Medulla oblongata (tissue), 1 donor: ENCODE results near the gene LCN12.

Source experiments
- DNase-seq: peaks from one replicate; pipeline ENCODE4 v3.0.0-alpha.2; 2015; ENCODE audit errors: extremely low spot score

LCN12 gene, protein sequence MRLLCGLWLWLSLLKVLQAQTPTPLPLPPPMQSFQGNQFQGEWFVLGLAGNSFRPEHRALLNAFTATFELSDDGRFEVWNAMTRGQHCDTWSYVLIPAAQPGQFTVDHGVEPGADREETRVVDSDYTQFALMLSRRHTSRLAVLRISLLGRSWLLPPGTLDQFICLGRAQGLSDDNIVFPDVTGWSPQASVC

DNA sequence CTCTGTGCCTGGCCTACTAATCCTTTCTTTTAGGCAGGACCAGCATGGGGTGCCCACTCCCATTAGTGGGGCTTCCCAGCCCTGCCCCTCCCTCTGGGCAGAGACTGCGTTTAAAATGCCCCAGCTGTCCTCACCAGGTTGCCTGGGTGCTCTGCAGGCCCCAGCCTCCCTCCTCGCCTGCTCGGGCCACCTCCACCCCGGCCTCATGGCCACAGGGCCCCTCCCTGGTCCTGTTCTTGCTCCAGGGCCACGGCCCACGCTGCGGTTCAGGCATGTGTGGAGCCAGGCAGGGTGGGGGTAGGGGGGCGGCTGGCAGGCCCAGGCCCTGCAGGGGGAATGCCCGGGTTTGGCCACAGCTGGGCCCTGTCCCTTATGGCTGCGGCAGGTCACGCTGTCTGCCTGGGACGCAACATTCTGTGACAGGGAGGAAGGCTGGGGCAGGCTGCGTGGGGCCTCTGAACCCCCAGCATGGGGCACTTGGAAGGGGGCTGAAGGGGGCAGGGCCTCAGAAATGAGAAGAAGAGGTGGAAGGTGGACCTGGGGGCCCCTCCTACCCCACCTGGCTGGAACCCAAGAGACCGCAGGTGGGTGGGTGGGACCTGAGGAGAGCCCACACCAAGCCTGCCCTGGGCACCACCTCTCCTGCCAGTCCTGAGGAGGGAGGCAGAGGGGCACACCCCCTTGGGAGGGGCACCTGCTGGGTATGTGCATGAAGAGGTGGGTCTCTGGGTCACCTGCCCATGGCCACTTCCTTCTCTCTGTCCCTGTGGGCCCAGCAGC is at the start of gene LCN12:
TSS of gene LCN12 (plus strand) at position 733 of the 780 bp plus-strand sequence. CDS start 55 bp downstream, outside the sequence.
- DNase-seq = no peak

DNA sequence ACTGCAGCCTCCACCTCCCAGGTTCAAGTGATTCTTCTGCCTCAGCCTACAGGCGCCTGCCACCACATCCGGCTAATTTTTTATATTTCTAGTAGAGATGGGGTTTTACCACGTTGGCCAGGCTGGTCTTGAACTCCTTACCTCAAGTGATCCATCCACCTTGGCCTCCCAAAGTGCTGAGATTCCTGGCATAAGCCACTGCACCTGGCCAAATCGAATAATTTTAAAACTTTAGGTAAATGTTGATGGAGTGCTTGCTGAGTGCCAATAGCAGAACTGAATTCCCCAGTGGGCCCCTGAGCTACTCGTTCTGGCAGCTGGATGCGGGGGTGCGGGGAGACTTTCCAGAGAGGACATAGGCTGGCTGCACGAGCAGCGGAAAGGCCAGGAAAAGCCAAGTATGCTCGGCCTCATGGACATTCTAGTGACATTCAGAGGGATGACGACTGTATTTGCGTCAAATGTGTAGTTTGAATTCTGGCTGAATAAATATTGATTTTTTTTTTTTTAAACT is 49.0 kb upstream of the LCN12 start:
- no peak for DNase-seq

DNA sequence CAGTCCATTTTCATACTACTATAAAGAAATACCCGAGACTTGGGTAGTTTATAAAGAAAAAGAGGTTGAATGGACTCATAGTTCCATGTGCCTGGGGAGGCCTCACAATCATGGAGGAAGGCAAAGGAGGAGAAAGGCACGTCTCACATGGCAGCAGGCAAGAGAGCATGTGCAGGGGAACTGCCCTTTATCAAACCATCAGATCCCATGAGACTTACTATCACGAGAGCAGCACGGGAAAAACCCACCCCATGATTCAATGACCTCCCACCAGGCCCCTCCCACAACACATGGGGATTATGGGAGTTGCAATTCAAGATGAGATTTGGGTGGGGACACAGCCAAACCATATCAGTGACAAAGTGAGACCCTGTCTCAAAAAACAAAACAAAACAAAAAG is 45.8 kb upstream of the LCN12 start:
- no peak for DNase-seq

DNA sequence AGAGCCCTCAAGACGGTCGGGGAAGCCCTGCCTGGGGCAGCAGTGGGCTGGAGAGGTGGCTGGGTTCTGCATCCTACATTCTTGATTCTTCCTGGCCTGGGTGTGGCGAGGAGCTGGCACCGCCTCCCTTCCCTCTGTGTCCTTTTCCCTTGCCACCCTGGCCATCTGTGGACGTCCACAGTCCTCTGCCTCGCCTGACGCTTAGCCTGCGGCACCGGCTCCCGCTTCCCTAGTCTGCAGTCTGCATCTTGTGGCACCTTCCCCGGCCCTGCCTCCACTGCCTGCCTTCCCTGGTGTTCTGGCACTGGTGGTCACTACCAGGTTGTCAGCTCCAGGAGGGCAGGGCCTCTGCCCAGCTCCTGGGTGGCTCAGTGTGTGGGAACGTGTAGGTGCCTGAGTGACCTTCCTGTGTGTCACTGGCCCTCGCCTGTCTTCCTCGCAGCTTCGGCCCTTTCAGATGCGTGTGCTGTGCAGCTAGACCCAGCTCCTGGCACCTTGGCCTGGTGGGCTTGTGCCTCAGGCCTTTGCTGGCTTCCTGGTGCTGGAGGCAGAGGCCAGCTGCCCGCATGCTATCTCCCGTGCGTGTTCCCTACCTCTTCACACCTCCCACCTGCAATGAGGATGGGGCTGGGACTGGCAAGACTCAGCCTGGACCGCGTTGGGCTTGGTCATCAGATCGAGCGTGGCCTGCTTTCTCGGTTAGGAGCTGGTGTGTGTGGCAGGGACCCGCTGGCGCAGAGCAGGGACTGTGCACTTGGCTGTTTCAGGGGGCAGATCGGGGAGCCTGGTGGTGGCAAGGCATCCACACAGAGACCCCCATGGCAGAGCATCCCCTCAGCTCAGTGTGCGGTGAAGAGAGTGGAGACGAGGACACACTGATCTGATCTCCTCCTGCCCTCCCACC is 44.8 kb upstream of the LCN12 start:
- DNase-seq = no peak

DNA sequence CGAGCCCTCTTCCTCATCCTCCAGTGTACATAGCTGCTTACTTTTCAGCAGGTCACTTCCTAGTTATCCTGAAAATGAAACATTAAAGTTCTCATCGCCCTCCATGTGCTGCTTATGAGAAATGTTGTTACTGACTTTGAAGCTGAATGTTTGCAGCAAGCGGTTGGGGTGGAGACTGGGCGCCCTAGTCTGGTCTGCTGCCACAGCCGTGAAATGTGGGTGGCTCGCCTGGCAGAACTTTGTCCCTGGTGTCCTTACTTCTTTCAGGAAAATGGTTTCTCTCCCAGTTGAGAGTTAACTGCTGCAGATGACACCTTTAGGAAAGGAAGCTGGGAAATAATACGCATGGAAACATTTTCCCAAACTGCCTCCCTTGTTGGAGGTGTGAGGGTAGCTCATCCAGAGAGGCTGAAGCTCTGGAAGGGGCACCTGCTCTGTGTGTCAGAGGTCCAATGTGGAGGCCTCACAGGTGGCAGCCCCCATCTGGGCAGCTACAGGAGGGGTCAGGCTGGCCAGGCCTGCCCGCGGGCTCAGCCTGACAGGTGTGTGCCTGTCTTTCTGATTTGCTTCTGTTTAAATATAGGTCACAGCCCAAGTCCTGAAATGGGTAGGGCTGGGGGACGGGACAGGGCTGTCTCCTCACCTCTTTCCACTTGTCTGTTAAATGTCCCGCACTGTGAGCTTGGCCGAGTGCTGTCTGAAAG is 41.7 kb upstream of the LCN12 start:
- DNase-seq = no peak

DNA sequence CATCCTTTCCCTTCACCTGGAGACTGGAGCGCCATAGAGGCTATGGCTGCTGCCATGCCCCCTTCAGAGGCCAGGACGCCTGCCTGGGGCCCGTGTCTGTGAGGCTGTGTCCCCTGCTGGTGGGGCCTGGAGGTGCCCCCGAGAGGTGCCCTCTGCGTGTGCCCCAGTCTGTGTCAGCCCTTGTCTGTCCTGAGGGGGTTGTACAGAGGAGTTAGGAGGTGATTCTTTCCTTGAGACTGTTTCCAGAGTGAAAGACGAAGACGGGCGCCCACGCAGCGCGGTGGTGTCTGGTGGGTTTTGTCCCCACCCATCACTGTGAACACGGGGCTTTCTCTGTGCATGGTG is 41.2 kb upstream of the LCN12 start:
- DNase-seq = no peak

DNA sequence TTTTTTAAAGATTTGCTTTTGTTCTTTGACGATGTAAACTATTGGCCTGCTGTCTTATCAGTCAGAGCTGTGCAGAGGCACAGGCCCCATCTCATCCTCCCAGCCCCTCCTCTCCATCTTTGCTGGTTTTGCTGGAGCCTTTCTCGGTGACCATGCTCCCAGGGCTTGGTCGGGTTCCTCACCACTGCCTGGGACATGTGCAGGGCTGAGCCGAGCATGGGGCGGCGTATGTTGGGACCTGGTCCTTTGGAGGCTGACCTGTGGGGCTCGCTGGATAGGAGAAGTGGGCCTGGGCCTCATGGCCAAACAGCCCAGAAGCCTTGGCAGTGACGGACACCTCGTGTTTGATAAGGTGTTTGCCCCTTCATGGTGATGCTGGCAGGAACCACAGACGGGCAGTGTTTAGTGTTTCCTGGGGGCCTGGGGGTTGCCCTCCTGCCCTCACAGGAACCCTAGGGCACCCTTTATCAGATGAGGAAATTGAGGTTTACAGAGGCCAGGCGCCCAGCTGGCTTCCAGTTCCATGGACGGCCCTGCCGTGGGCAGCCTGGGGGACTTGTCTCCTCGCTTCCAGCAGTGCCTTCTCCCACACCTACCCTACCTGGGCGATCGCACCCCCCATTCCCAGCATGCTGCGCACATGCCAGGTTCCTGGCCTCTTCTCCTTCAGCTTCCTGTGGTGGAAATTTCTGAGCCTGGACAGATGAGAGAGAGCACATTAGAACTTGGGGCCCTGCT is 38.2 kb upstream of the LCN12 start:
- no peak for DNase-seq

DNA sequence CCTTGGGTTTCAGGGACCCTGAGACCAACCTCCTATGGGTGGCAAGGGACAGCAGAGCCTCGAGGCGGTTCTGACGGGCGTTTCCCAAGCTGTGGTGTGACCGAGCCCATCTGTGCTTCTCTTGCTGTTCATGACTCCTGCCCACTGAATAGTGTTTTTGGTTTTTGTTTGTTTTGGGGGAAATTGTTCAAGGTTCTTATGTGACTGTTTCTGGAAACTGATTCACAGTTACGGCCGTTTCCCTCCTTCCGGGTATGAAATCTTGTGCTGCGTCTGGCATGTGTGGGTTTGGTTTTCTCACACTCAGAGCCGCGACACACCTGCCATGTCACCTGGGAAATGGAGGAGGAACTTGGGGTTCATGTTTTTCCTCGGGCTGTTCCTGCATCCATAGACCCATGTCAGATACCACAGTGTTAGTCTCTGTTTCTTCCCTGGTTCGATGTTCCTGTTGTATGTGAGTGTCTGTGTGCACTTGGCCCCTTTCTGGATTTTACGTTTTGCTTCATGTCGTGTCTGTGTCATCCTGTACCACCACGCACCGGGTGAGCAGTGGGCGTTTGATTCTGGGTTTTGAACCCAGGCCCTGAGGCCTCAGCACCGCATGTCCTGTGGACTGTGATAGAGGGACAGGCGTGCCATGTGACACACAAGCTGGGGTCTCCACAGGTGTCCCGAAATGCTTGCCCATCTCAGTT is 36.3 kb upstream of the LCN12 start:
- DNase-seq = no peak

DNA sequence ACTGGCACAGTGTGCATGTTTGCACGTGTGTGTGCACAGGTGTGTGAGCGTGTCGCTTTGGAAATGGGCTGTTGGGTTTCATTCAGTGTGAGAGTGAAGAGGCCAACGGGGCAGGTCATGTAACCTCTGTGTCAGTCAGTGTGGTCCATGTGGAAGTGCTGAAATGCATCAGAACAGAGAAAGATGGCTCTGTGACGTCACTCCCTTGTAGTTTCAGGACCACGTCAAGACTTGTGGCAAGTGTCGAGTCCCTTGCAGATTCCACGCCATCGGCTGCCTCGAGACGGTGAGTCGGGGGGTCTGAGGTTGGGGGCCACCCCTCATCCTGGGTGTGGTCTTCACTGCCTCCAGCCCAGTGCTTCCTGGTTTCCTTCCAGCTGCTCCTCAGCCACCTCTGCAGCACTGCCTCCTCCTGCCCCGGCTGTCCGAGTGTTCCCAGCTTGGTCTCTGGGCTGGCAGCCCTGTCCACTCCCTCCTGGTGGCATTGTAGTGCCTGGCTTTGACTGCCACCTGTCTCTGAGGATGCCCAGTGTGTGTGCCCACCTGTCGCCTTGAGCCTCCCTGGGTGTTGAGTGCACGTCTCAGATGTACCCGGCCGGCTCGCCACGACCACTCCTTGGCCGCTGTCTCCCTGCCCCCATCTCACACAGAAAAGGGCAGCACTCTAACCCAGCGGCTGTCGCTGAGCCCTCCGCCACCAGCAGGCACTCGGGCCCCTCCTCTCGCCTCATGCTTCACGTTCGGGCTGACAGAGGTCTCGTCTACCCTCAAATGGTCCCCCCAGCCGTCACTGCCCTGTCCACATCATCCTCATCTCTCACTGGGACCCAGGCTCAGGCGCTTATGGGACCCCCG is 35.5 kb upstream of the LCN12 start:
- DNase-seq = no peak

DNA sequence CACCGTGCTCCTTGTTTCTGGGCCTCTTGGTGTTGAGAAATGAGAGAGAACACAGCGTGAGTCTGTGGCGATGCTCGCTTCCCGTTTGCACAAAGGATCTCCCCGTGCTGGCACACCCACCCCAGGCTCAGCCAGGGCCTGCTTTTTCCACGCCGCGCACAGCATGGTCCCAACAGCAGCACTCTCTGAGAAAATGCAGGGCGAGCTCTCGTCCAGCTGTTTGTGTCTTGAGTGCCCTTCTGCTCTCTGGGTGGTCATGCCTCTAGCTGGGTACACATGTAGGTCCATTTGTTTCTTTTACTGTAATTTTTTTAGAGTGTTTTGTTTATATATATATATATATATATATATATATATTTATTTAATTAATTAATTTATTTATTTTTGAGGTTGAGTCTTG is 34.2 kb upstream of the LCN12 start:
- DNase-seq = no peak

DNA sequence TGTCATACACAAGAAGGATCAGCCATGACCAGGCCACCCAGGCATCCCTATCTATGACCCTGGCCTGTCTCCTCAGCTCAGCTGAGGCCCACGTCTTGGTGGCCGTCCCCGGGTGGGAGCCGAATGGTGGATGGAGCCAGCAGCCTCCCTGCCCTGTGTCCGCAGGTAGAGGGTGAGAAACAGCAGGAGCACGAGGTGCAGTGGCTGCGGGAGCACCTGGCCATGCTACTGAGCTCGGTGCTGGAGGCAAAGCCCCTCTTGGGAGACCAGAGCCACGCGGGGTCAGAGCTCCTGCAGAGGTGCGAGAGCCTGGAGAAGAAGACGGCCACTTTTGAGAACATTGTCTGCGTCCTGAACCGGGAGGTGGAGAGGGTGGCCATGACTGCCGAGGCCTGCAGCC is 32.0 kb upstream of the LCN12 start:
- DNase-seq = no peak

DNA sequence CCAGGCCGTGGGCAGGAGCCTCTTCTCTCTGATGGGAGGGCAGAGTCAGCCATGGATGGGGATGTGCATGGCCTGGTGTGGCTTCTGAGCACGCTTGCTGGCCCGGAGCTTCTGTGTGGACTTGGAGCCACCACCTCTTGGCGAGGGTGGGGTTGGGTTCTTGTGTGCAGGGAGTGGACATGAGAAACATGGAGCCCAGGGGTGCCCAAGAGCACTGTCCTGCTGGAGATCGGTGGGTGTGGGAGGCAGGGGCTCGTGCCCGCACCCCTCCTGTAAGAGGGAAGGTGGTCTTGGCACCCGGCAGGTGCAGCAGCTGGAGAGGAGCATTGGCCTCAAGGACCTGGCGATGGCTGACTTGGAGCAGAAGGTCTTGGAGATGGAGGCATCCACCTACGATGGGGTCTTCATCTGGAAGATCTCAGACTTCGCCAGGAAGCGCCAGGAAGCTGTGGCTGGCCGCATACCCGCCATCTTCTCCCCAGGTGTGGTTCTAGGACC is 31.3 kb upstream of the LCN12 start:
- DNase-seq = no peak

DNA sequence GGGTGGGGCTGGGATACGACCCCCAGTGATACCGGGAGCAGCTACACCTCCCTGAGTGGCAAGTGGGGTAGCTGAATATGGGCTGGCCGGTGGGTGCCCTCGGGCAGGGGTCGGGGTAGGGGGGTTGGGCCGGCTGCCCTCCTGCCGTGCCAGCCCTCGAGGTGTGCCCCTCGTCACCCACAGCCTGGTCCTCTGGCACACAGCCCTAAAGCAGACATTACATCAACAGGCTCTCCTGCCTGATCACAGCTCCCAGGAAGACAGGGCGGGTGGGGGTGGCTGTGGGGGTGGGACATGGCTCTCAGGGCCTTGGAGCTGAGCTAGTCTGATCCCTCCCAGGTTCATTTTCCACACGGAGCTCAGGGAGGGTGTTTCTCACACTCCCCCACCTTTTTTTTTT is 30.8 kb upstream of the LCN12 start:
- no peak for DNase-seq

DNA sequence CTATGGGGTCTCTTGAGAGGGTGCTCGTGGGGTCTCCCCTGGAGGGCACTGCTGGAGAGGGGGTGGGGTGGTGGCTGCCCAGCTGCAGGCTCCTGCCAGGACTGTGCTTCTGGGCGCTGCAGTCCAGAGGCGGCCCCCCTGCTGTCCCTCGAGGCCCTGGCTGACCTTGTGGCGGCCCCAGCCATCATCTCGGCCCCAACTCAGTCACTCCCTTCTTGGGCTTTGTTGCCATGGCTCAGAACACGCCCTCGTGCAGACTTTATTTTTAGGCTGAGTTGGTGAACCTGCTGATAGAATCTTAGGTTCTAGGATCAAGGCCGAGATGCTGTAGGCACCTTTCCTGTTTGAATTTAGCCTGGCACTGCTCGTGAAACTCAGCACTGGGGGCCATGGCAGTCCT is 30.4 kb upstream of the LCN12 start:
- DNase-seq = no peak

DNA sequence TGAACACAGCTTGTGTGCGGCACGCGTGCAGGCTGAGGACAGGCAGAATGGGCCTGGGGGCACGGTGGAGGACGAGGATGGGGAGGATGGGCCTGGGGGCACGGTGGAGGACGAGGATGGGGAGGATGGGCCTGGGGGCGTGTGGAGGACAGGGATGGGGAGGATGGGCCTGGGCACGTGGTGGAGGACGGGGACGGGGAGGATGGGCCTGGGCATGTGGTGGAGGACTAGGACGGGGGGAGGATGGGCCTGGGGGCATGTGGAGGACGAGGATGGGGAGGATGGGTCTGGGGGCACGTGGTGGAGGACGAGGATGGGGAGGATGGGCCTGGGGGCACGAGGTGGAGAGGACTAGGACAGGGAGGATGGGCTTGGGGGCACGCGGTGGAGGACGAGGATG is 29.5 kb upstream of the LCN12 start:
- no peak for DNase-seq

DNA sequence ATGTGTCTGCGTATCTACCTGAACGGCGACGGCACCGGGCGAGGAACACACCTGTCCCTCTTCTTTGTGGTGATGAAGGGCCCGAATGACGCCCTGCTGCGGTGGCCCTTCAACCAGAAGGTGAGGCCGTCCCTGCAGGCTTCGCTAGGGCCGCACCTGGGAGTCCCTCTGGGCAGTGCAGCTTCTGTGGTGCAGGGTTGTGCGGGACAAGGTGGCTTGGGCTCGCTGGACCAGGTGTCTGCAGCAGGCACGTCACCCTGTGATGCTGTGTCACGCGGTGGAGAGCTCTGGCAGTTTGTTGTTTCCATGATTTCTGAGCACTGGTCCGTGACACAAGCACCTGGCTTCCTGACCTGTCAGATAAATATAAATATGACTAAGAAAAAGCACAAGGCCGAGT is 28.2 kb upstream of the LCN12 start:
- DNase-seq = no peak

DNA sequence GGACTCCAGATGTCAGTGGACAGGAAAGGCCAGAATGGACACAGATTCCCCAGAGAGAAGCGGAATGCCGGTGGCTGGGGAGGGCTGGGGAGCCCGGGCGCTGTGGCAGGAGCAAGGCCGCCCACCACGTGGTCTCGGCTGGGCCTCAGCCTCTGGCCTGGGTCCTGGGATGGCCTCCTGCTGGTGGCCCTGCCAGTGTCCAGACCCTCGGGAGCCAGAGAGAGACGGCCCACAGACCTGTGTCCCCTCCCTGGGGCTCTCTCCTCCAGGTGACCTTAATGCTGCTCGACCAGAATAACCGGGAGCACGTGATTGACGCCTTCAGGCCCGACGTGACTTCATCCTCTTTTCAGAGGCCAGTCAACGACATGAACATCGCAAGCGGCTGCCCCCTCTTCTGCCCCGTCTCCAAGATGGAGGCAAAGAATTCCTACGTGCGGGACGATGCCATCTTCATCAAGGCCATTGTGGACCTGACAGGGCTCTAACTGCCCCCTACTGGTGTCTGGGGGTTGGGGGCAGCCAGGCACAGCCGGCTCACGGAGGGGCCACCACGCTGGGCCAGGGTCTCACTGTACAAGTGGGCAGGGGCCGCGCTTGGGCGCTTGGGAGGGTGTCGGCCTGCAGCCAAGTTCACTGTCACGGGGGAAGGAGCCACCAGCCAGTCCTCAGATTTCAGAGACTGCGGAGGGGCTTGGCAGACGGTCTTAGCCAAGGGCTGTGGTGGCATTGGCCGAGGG is 26.5 kb upstream of the LCN12 start:
- no peak for DNase-seq

DNA sequence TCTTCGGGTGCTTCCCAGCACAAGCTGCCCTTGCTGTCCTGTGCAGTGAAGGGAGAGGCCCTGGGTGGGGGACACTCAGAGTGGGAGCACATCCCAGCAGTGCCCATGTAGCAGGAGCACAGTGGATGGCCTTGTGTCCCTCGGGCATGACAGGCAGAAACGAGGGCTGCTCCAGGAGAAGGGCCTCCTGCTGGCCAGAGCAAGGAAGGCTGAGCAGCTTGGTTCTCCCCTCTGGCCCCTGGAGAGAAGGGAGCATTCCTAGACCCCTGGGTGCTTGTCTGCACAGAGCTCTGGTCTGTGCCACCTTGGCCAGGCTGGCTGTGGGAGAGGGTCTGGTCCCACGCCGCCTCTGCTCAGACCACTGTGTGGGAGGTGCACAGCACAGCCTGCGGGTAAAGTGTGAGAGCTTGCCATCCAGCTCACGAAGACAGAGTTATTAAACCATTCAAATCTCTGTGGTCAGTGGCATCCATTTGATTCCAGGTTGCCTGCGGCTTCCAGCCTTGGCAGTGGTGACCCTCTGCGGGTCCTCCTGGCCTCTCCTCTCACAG is 25.8 kb upstream of the LCN12 start:
- DNase-seq = no peak
